ENCODE data around the gene UBE2QL1. TPM values are rescaled to one million over a fixed set of nuclear protein-coding genes. Genes with fewer than 3 reads are reported as not detected.

UBE2QL1 gene
- total and polyA plus RNA-seq, 2 of the 8 experiments (the other 6 are each of a cell fraction or from before 2014, with no cell fraction given): 0.43 to 0.65 TPM

- DNase-seq (ENCODE audit: low read depth in 1 of 2, low spot score in 2 of 2) (no peak), FAIRE-seq (no peak)
- Histone ChIP-seq H3K23ac (ENCODE audit: insufficient read length) (no peak overlapping the region), H2BK5ac (ENCODE audit: low read depth, low read length) (no peak overlapping the region), H4K91ac (replicated peaks; ENCODE audit: insufficient read length, low read length) (no peak overlapping the region), H3K79me2 (ENCODE audit: control insufficient read depth in 1 of 2, insufficient read depth in 2 of 2, low read length in 2 of 2) (no peaks in the 10 kb centered on the region), H4K20me1 (replicated peaks in 1 of 2; ENCODE audit: control insufficient read depth in 1 of 2, insufficient read depth in 2 of 2, low read length in 2 of 2) (no peaks in the 10 kb centered on the region), H3K18ac (ENCODE audit: extremely low read depth, low read length) (no peak overlapping the region), H4K5ac (ENCODE audit: insufficient read length, low read depth, low read length) (no peak overlapping the region), H2AFZ (ENCODE audit: low read length) (no peak overlapping the region), H3K4me1 (replicated peaks in 1 of 4; ENCODE audit: control insufficient read depth in 3 of 4, insufficient read depth in 4 of 4, low read length in 3 of 4) (no peaks in the 10 kb centered on the region; a peak in 1 of 7 replicates), H2BK20ac (ENCODE audit: low read length) (no peak overlapping the region), H2AK5ac (ENCODE audit: low read depth, low read length) (no peak overlapping the region), H3K36me3 (ENCODE audit: control insufficient read depth in 2 of 4, insufficient read depth in 4 of 4, low read length in 3 of 4) (no peaks in the 10 kb centered on the region), H3K4me2 (ENCODE audit: insufficient read depth in 1 of 2, low read depth in 2 of 2, low read length in 2 of 2) (no peak overlapping the region), H3K9me3 (ENCODE audit: insufficient read depth in 2 of 2, low read depth in 1 of 2, low read length in 1 of 2) (no peaks in the 10 kb centered on the region), H4K8ac (ENCODE audit: extremely low read depth, insufficient read depth, low read length) (no peak overlapping the region), H2BK15ac (ENCODE audit: low read length) (no peak overlapping the region), H3K27me3 (replicated peaks in 1 of 4; ENCODE audit: control insufficient read depth in 3 of 4, extremely low read depth in 1 of 4, insufficient read depth in 3 of 4, low read length in 3 of 4) (no peaks in the 10 kb centered on the region), H2BK120ac (replicated peaks; ENCODE audit: low read depth, low read length) (no peak overlapping the region), H3K4me3 (ENCODE audit: extremely low read depth in 1 of 4, insufficient read depth in 2 of 4, low read depth in 3 of 4, low read length in 4 of 4) (no peak overlapping the region), H3K79me1 (ENCODE audit: low read depth, low read length) (no peaks in the 10 kb centered on the region), H3K23me2 (ENCODE audit: low read depth, low read length) (no peaks in the 10 kb centered on the region), H3K56ac (replicated peaks; ENCODE audit: insufficient read length, low read depth, low read length) (no peak overlapping the region), H3K14ac (ENCODE audit: insufficient read length) (no peak overlapping the region), H3K4ac (replicated peaks; ENCODE audit: insufficient read length, low read depth, low read length) (no peak overlapping the region), H3K27ac (ENCODE audit: low read depth, low read length) (no peak overlapping the region), H2BK12ac (ENCODE audit: low read depth, low read length) (no peak overlapping the region), H3K9ac (replicated peaks in 1 of 4; ENCODE audit: extremely low read depth in 1 of 4, low read depth in 3 of 4, low read length in 3 of 4) (no peak overlapping the region)
- 85% methylated on average over 5 of the region's 5 CpGs; no CpG with 5 or more reads in 1 of the 2 experiments for WGBS, 2 experiments (ENCODE audit: extremely low coverage in 1 of 2, insufficient coverage in 1 of 2, insufficient read length in 1 of 2, insufficient replicate concordance in 2 of 2, low coverage in 1 of 2, low lambda C conversion rate in 2 of 2, missing lambda C conversion rate in 1 of 2)
- ChIA-PET CTCF (ENCODE audit: partially characterized antibody) (interaction anchor here (0.6 to 1.1 kb wide), 2 partner anchors 354 to 1351 kb away, joined by 3 to 4 read pairs; no protein-coding TSS in a partner anchor), POLR2A (ENCODE audit: partially characterized antibody) (no interaction called here)
- TF ChIP-seq GABPA (IDR thresholded peaks at IDR 0.05; ENCODE audit: borderline replicate concordance, insufficient read depth, low read length): no peak
- no peak for TF ChIP-seq PHF8 (conservative IDR thresholded peaks at IDR 0.05; ENCODE audit: low read depth, low read length)
- TF ChIP-seq CTBP2 (IDR thresholded peaks at IDR 0.05; ENCODE audit: borderline replicate concordance, insufficient read depth, insufficient read length, low read length): no peak
- TF ChIP-seq POU5F1 (IDR thresholded peaks at IDR 0.05; ENCODE audit: low read depth, low read length): no peak
- no peak for TF ChIP-seq CHD1 (IDR thresholded peaks at IDR 0.05; ENCODE audit: low read depth, low read length)
- TF ChIP-seq KDM4A (IDR thresholded peaks at IDR 0.05; ENCODE audit: low read depth, low read length, severe bottlenecking): no peak
- TF ChIP-seq ASH2L (IDR thresholded peaks at IDR 0.05; ENCODE audit: low read length): no peak
- TF ChIP-seq, protein P1, sequence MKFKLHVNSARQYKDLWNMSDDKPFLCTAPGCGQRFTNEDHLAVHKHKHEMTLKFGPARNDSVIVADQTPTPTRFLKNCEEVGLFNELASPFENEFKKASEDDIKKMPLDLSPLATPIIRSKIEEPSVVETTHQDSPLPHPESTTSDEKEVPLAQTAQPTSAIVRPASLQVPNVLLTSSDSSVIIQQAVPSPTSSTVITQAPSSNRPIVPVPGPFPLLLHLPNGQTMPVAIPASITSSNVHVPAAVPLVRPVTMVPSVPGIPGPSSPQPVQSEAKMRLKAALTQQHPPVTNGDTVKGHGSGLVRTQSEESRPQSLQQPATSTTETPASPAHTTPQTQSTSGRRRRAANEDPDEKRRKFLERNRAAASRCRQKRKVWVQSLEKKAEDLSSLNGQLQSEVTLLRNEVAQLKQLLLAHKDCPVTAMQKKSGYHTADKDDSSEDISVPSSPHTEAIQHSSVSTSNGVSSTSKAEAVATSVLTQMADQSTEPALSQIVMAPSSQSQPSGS (IDR thresholded peaks at IDR 0.05; ENCODE audit: low read length): no peak
- no peak for TF ChIP-seq ZNF274 (IDR thresholded peaks at IDR 0.05; ENCODE audit: borderline replicate concordance, extremely low read depth, low read length)
- no peak for TF ChIP-seq BACH1 (IDR thresholded peaks at IDR 0.05; ENCODE audit: low read length)
Measured at GRCh38 chr5:6520201-6520600, 71.5 kb downstream of the UBE2QL1 start.

Measured in H1 (cell line).